ENCODE data around the gene DDIT3.

DDIT3 gene

GRCh38 chr12:57479376-57480115 is 40.8 kb downstream of the DDIT3 start, which contains the start of gene ARHGAP9:
Gene ARHGAP9 (minus strand): TSS chr12:57479866. CDS start chr12:57479406, 460 bp downstream.
- Histone ChIP-seq H3K4me3 (no peak within 1 kb of the TSS), H3K27ac (peak within 1 kb of the TSS; percentile 17 to 80)
- TF ChIP-seq, protein P1, sequence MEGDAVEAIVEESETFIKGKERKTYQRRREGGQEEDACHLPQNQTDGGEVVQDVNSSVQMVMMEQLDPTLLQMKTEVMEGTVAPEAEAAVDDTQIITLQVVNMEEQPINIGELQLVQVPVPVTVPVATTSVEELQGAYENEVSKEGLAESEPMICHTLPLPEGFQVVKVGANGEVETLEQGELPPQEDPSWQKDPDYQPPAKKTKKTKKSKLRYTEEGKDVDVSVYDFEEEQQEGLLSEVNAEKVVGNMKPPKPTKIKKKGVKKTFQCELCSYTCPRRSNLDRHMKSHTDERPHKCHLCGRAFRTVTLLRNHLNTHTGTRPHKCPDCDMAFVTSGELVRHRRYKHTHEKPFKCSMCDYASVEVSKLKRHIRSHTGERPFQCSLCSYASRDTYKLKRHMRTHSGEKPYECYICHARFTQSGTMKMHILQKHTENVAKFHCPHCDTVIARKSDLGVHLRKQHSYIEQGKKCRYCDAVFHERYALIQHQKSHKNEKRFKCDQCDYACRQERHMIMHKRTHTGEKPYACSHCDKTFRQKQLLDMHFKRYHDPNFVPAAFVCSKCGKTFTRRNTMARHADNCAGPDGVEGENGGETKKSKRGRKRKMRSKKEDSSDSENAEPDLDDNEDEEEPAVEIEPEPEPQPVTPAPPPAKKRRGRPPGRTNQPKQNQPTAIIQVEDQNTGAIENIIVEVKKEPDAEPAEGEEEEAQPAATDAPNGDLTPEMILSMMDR (IDR thresholded peaks at IDR 0.05) = no peak
- DNase-seq (ENCODE audit: low spot score) = no peak

- no peak overlapping the region for H3K4me3 ChIP-seq
- TF ChIP-seq, protein P1 (IDR thresholded peaks at IDR 0.05) = no peak
- no peak for DNase-seq (ENCODE audit: low spot score)
- peak overlapping the region; percentile 17 to 80 for H3K27ac ChIP-seq
Observed at GRCh38 chr12:57479043-57479375, 41.3 kb downstream of the DDIT3 start.

DNA sequence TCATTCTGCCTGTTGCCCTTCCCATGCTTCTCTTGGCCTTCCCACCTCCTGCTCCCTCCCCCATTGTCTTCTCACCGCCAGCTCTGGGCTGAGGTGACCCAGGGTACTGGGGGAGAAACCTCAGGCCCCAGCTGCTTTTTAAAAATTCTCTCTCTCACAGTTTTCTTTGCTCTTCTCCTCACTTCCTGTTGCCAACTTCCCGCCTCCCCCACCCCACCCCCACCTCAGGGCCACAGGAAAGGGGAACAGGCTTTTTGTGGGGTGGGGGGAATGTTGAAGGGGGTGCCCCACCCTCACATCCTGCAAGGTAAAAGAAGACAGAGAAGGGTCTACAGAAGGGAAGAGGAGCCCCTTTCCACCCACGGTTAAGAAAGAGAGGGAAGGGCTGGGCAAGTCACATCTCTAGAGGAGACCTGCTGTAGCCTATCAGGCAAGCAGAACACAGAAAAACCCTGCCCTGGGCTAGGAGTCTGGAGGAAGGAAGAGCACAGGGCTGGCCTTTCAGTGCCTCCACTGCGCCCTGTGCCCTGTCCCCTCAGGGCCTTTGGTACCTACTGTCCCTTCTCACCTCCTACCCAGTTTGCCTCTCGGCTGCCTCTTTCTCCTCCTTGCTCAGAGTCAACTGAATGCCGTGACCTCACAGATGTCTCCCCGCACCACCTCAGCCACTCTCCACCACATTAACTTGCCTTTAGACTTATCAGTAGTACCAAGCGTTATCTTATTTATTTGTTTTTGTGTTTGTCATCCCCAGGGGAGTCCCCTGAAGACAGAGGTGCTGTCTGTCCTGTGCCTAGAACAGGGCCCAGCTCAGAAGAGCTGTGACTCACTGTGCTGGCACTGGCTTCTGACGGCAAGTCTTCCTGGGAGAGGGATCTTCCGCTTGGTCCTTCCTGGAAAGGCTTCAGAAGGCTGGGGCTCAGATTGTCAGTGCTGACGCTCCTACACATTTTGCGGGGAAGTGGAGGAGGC is 42.3 kb downstream of the DDIT3 start:
- peak overlapping the region; percentile 75 for H3K4me3 ChIP-seq
- DNase-seq (ENCODE audit: low spot score) = no peak
- H3K27ac ChIP-seq = peak overlapping the region in 1 of 2 donors; percentile 80

GRCh38 chr12:57476993-57477709 is 43.2 kb downstream of the DDIT3 start:
- no peak for DNase-seq (ENCODE audit: low spot score)
- H3K4me3 ChIP-seq = peak overlapping the region; percentile 75
- peak overlapping the region in 1 of 2 donors; percentile 80 for H3K27ac ChIP-seq
- TF ChIP-seq, protein P1 (IDR thresholded peaks at IDR 0.05) = no peak

More for the DNA sequence above, 42.3 kb downstream of the DDIT3 start:
- TF ChIP-seq, protein P1 (IDR thresholded peaks at IDR 0.05) = no peak

GRCh38 chr12:57476162-57476992 is 43.9 kb downstream of the DDIT3 start:
- DNase-seq (ENCODE audit: low spot score) = no peak
- TF ChIP-seq, protein P1 (IDR thresholded peaks at IDR 0.05) = no peak
- peak overlapping the region in 1 of 2 donors; percentile 80 for H3K27ac ChIP-seq
- peak overlapping the region; percentile 75 for H3K4me3 ChIP-seq

Data from coronary artery (tissue), 2 donors.